HG03139 (cell line): ENCODE measurements around the gene BMP10.
"Not testable (repeated sequence)": the region's sequence is repeated elsewhere in the genome, so short reads cannot be mapped to it uniquely, and the experiment has no call there.

Experiments used
- ATAC-seq: cut with Tn5 transposase; IDR thresholded peaks from one replicate; pipeline ENCODE4 v1.9.1; 2021; ENCODE audit not compliant: unreplicated experiment

BMP10 gene

DNA sequence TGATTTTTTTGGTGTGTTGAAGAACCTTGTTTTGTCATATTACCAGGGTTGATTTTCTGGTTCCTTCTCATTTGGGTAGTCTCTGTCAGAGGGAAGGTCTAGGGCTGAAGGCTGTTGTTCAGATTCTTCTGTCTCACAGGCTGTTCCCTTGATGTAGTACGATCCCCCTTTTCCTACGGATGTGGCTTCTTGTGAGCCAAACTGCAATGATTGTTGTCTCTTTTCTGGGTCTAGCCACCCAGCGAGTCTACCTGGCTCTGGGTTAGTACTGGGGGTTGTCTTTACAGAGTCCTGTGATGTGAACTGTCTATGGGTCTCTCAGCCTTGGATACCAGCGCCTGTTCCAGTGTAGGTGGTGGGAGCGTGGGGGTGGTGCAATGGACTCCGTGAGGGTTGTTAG is 24.8 kb upstream of the BMP10 start:
- ATAC-seq, result not testable (repeated sequence)

DNA sequence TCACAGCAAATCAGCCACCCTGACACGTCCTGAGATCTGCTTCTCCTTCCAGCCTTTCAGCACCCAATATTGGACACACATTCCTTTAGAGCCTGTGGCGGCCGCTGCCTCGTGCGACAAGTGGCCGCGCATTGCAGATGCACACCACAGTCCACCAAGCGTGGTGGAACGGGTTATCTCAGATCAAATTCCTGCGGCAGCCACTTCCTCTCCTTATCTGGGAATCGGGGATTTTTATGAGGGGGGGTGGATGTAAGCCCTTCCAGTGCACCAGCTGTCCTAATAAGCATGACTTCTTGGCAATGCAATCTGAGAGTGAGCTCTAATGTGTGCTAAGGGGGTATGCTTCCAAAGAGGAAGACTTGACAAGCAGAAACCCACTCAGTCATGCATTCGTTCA is 18.3 kb upstream of the BMP10 start:
- ATAC-seq, result no peak

DNA sequence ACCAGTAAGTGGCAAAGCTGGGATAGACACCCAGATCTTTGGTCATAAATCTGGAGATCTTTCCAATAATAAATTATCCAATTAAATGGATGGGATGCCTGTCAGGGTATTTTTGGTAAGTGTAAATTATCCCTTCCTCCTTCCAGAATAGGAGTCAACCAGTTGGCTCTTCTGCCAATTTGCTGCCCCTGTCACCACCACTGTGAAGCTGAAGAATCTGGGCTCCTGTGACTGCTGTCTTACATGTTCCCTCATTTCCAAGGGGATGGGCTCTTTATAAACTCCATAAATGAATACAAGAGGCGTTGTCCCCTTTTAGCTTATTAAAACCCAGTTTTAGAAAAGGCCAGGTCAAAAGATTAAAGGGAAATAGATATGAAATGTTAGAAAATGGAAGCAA is 17.8 kb upstream of the BMP10 start:
- no peak for ATAC-seq

DNA sequence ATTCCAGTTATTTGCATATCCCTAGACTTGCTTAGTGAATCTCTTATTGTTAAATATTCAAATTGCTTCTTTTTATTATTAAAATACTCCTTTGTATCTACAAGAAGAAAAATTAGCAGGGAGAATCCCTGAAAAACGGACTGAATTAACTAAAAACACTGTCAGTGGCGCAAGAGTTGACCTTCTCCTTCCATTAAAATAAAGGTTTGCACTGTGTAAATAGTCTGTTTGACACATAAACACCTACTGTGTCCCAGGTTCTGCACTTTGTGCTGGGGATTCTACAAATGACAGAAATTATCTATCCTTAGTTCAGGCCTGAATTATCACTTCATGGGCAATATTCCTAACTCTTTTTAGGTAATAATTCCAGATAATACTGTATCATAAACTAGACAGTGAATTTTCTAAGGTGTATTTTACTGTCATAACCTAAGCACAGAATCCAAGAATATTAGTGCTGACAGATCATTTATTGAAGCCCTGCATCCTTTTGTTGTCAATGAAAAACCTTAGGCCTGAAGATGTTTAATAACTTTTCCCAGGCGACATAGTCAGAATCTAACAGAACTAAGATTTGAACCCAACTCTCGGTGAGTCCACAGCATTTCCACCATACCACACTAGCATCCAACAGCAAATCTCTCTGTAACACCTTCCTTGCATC is 17.0 kb upstream of the BMP10 start:
- no peak for ATAC-seq

DNA sequence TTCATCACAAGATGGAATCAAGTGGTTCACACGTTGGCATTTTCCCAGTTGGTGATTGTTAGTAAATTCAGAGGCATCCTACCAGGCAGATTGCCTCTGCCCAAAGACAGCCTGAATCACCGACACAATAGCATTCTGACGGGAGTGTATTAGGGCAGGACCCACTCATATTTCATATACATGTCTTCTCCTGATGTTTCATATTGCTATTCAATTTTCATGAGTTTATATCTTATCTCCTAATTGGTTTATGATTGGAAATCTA is 14.5 kb upstream of the BMP10 start:
- no peak for ATAC-seq

DNA sequence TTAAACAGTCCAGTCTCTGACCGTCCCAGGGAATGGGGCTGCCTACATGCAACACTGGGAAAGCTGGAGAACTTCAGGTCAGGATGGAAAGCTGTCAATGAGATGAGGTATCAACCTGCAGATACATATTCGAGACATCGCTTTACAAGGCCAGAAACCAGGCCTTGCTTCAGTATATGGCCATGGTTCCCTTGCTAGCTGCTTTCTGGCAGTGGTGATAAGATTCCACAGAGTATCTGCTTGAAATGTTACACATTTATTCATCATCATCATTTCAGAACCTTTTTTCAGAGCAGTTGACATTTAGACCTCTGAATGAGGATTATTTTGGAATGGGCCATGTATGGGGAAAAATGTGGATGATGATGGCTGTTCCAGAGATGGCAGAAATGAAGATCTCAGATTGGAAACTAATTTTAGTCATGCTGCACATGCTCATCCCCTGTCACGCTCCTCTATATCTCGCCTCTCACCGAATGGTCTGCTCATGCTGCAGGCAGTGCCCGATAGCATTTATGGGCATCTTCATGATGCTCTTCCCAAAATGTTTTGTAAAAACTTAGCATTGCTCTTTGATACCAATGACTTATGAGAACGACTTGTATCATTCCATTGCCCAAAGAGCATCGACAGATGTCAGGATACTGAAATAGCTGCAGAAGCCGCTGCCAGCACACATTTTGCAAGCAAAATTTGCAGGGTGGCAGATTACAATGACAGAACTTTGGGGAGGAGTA is 14.0 kb upstream of the BMP10 start:
- ATAC-seq, result no peak

DNA sequence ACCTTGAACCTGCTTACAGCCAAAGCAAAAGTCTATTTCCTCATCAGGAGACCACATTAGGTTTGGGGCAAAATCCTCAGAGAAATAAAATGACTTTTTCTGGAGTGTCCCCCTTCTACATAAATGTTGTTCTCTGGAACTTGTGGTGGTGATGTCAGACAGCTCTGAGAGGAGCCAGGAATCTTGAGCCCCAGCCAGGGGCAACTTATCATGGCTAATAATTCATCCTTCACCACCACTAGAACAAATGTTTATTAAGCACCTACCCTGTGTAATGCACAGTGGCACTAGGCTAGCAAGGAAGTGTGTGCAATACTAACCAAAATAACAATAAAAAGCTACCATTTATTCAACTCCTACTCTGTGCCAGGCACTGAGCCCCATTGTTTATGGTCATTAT is 9.0 kb upstream of the BMP10 start:
- ATAC-seq, result no peak

DNA sequence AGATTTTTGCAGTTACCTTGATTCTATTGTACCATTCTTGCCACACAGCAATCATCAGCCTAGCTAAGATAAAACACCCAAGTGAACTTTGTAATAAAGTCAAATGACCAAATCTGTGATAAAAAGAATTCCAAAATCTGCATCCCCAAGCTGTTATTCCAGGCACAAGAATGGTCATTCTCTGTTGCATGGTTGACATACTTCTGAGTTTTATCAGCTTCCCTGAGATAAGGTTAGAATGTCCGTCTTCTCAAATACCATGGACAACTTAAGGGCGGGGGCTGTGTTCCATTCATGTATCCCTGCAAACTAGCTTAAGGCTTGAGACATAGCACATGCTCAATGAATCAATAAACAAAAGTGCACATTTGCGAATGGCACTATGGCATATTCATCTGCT is 8.1 kb upstream of the BMP10 start:
- no peak for ATAC-seq

DNA sequence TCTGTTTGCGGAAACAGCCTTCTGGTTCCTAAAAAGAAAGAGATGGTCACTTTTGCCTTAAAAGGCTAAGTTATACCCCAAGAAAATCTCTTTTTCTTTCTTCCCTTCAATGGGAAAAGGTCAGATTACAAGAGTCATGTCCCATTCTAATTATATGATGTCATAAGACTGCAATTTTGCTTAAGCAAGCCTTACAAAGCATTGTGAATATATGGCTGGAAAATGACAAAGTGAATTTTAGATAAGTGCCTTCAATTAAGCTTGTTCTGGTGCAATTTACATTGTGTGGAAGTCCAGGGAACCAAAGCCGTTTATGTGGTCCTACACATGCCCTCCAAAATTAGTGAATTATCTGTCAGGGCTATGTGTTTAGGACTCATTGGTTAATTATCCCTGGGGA is 7.6 kb upstream of the BMP10 start:
- ATAC-seq, result no peak

DNA sequence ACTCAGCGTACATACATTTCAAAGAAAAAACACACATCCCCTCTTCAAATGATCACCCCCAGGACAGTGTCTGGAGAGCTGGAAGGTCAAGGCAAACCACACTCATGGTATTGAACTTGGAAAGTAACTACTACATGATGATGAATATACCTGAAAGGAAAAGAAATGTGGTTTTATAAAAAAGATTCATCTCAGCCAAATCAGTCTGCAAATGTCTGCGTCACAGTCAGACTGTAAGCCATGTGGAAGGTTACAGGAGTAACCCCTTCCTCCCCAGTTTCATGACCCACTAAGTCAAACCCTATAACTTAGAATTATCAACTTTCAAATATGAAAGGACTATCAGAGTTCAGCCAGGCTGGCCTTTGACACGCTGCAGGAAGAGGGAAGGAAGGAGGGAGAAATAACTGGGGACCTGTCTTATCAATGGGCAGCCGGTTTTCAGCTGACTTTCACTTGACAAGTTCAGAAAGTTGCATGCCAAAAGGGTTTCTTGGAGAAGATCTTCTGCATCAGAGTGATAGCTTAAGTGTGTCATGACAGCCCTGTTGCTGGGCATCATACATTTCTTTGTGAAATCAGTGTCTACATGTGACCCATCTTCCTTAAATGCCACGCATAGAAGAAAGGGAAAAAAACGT is 7.0 kb upstream of the BMP10 start:
- ATAC-seq, result no peak

DNA sequence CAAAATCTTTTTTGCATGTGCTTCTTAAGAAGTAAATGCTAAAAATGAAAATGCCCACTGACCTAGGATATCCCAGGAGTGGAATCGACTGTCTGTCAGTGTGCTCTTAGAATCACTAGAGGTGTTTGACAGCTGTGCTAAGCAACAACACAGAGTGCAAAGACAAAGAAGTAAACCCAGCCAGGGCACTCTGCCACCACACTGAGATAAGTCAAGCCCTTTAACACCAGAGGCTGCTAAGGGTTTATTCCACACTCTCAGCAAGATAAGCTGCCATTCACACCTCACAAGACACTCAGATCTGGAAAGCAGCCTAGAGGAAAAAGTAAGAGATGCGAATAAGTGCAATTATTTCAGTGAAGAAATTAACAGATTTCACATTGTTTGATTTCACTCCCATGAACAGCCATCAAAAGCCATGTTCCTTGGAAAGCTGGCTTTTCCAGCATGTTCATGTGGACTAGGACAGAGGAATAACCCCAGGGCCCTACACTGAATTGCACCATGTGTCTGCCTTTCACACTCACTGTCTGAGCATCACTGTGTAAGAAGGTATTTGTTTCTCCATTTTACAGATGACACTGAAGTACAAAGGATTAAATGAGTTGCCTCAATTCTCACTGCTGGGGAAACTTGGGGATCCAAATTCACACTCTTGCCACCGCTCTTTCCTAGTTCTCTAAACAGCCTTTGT is 6.0 kb upstream of the BMP10 start:
- ATAC-seq, result no peak

DNA sequence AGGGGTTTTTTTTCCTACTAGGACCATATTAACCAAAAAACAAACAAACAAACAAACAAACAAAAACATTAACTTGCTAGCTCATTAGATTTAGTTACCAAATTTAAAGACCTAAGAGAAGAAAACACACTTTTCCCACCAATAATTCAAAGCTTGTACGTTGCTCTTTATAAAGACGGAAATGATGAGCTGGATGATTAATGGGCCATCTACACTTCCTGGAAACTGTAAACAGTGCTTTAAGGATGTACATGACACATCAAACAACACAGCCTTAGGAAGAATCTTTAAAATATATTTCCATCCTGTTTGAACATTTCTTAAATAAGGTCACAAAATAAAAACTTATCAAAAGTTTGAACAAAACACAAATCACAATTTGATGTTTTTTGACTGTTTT is 982 bp downstream of the BMP10 start:
- no peak for ATAC-seq

DNA sequence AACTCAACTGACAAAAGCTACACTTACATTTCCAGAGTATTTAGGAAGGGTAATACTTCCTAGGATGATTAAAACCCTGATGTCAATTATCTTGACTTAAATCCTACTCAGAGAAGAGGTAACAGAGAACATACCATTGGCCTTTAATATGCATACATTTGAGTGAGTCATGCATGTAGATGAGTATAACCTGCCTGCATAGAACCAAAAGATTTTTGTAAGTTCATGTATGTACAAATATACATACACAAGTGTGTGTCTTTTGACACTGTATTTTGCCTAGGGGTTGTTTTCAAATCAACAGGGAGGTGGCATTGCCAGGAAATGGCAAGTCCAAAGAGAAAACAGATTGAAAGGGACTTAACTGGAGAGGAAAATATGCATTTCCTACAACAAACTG is 6.1 kb downstream of the BMP10 start:
- no peak for ATAC-seq

DNA sequence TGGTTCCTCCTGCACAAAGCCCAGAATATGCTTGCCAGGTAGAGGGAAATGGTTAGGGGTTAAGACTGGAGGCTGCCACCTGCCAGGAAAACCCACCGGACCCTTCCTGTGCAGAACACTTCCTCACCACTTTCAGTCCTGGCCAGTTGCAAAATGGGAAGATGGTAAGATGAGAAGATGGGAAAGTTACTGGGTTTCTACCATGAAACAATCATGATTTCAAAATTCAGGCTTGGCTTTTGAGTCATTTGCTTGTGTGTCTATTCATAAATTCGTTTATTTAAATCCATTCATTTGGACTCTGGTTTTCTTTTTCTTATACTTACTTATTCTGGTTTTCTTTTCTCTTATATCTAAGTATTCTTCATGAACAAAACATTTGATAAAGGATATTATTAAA is 7.2 kb downstream of the BMP10 start:
- no peak for ATAC-seq

DNA sequence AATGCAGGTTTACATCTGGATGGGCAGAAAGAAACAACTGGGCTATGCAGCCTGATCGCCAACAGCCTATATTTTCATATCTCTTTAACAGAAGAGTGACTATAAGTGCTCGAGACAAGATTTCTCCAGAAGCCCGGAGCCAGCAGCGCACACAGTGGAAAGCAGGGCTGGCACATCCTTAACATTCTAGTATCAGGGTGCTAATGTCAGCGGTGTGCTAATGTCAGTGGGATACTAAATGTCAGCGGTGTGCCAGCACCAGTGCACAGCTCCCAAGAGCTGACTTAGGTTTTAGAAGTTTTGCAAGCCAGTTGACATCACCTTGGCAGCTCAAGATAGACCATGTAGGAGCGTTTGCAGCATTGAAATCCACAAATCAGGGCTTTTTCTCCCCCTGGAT is 8.3 kb downstream of the BMP10 start:
- ATAC-seq, result no peak

DNA sequence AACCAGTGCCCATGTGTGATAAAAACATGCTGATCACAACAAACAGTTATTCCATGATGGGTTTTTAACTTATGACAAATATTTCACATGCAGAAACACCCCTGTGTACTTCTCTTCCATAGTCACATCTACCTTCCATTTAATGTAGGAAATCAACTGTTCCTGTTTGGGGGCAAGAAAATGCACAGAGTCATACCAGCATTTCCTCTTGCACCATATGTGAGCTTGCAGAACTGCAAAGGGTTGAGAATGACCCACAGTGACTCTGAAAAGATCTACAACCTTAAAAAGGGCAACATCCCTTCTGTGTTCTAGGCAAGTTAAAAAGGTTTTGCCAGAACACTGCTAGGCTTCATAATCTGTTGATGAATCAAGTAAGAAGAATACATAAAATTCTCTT is 9.9 kb downstream of the BMP10 start:
- ATAC-seq, result no peak

DNA sequence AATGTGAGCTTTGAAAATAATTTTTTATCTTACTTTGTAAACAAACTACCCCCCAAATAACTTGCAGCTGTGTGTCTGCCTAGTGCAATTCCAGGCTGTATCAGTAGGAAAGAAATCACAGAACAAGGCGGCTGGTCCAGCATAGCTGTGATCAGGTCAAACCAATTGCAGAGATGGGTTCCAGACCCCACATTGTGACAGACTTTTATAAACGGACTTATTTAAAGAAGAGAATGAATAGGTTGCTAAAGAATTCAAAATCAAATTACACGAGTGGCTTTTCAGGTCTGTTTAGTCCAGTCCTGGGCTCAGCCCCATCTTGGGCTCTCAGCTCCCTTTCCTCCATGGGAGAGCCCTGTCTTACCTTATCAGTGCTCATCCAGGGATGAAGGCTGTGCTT is 11.1 kb downstream of the BMP10 start:
- no peak for ATAC-seq

DNA sequence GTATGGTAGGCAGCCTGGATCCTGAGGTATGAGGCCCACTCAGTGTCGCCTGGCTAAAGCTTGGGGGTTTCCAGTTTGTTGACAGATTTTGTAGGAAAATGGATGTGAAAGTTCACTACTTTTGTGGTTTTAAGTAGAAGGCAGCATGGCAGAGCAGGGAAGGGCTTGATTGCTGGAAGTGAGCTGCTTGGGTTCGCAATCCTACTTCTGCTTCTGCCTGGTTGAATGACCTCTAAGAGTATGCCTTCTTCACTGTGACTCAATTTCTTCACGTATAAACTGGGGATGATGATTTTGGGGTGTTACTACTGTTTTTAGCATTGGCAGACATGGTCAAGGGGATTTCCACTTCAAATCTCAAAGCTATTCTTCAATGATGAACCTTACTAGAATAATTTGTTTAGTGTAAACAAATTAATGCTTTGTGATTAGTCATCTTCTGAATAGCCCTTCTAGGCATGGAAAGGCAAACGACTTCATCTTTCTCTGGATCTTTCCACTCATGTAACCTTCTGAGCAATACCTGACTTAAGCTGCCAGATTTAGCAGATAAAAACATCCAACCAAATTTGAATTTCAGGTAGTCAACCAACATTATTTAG is 13.2 kb downstream of the BMP10 start:
- ATAC-seq, result no peak

DNA sequence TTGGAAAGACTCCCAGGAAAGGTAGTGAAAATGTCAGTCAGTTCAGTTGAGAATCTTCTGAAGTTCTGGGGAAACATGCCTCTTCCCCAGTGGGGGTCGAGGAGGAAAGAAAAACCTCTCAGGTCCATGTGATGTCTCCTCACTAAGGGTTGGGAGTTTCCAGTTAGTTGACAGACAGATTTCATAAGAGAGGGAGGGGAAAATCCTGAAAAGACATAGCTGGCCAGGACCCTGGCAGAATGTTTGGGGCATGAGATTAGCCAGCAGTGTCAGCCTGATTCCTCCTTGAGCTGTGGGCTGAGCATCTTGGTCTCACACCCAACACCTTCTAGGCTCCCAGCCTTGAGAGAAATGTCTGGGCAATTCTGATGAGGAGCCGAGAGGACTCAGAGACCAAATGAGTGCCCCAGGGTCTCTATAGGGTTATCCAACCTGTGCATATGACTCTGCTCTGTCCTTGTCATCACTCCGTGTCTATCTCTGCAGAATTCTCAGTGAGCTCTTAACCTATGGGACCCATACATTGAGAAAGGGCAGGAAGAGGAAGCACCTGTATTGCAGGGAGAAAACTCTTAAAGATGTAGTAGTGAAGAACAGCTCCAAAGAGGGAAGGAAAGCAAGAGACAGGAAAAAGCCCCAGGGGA is 13.9 kb downstream of the BMP10 start:
- ATAC-seq, result no peak

DNA sequence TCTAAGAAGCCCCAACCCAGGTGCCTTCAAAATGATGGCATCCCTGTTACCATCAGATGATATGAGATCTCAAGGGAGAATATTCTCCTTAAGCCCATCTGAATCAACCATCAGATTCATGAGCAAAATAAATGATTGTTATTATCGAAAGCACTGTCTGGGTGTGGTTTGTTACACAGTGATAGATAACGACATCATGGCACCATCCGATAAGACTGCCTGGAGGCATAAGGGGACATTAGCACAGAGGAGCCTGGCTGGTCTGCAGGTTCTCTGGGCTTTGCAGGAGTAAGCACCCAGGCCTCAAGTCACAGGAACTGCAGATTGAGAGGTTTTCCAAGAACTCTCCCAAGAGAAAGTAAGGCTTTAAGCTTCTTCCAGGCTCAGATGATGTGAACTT is 15.6 kb downstream of the BMP10 start:
- no peak for ATAC-seq

DNA sequence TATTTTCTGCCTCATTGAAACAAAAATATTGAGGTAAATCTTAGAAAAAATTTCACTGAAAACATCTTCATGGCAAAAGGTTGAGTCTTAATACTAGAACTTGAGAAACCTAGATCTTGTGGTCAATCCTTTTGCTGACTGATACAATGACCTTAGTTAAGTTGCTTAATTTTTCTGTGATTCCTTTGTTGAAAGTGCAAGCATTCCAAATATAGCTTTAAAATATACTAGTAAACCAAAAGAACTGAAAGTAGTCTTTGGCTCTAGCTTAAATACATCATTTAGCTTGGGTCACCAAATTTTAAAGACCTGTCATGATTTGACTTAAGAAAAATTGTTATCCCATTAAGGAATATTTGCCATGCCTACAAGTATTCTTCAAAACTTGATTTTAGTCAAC is 16.7 kb downstream of the BMP10 start:
- no peak for ATAC-seq
